GM12874 (cell line): ENCODE results near the gene CADPS2.

Experiments
- CTCF ChIP-seq: IDR thresholded peaks from 2 replicates; pipeline ENCODE4 v1.5.1; 2011; ENCODE audit warnings: low read depth, mild to moderate bottlenecking, control low read depth, low read length, moderate library complexity; ENCODE audit not compliant: insufficient read depth

CADPS2 gene

GRCh38 chr7:122412883-122413282, 473.4 kb downstream of the CADPS2 start:
- no peak for TF ChIP-seq CTCF

- no peak for TF ChIP-seq CTCF
These were observed 473.8 kb downstream of the CADPS2 start for GRCh38 chr7:122412441-122412840.

GRCh38 chr7:122407195-122407594, 479.1 kb downstream of the CADPS2 start:
- no peak for TF ChIP-seq CTCF

- no peak for TF ChIP-seq CTCF
These were observed 483.1 kb downstream of the CADPS2 start for GRCh38 chr7:122403113-122403512.

- TF ChIP-seq CTCF = no peak
These were observed 484.0 kb downstream of the CADPS2 start for GRCh38 chr7:122402235-122402634.

GRCh38 chr7:122397381-122397780, 488.9 kb downstream of the CADPS2 start:
- TF ChIP-seq CTCF = no peak

GRCh38 chr7:122394512-122394911, 491.7 kb downstream of the CADPS2 start:
- TF ChIP-seq CTCF = no peak

- TF ChIP-seq CTCF = no peak
These were observed 501.7 kb downstream of the CADPS2 start for GRCh38 chr7:122384528-122384927.
